Amniotic epithelial cell (primary cell): ENCODE results near the gene IL7R.

Experiments used
- DNase-seq: peaks from one replicate; pipeline ENCODE4 v3.0.0-alpha.2; 2010; ENCODE audit warnings: low read depth

Gene IL7R

GRCh38 chr5:35856765-35857351 is at the start of gene IL7R:
Gene IL7R (plus strand): TSS chr5:35856891. CDS start chr5:35856978, 87 bp downstream.
- DNase-seq = peak; percentile 92

GRCh38 chr5:35810601-35811000 is 46.1 kb upstream of the IL7R start:
- no peak for DNase-seq

- DNase-seq = peak; percentile 79
These were observed 45.5 kb upstream of the IL7R start for GRCh38 chr5:35811108-35811741.

GRCh38 chr5:35813521-35813920 is 43.2 kb upstream of the IL7R start:
- no peak for DNase-seq

- peak; percentile 30 for DNase-seq
These were observed 41.4 kb upstream of the IL7R start for GRCh38 chr5:35815089-35815936.

- DNase-seq = peak; percentile 12
These were observed 39.7 kb upstream of the IL7R start for GRCh38 chr5:35816881-35817521.

- no peak for DNase-seq
These were observed 37.7 kb upstream of the IL7R start for GRCh38 chr5:35819026-35819425.

GRCh38 chr5:35819668-35820067 is 37.0 kb upstream of the IL7R start:
- no peak for DNase-seq

GRCh38 chr5:35820735-35821134 is 36.0 kb upstream of the IL7R start:
- DNase-seq = no peak

- DNase-seq = no peak
These were observed 35.2 kb upstream of the IL7R start for GRCh38 chr5:35821513-35821912.

- no peak for DNase-seq
These were observed 34.2 kb upstream of the IL7R start for GRCh38 chr5:35822511-35822910.

GRCh38 chr5:35823347-35824098 is 33.2 kb upstream of the IL7R start:
- no peak for DNase-seq

- no peak for DNase-seq
These were observed 30.6 kb upstream of the IL7R start for GRCh38 chr5:35826056-35826455.

- no peak for DNase-seq
These were observed 30.1 kb upstream of the IL7R start for GRCh38 chr5:35826554-35826953.

GRCh38 chr5:35828082-35828598 is 28.6 kb upstream of the IL7R start:
- DNase-seq = no peak

- DNase-seq = no peak
These were observed 26.1 kb upstream of the IL7R start for GRCh38 chr5:35830587-35830986.

- DNase-seq = no peak
These were observed 23.9 kb upstream of the IL7R start for GRCh38 chr5:35832762-35833161.

- no peak for DNase-seq
These were observed 23.5 kb upstream of the IL7R start for GRCh38 chr5:35833224-35833623.

- no peak for DNase-seq
These were observed 20.6 kb upstream of the IL7R start for GRCh38 chr5:35835796-35836742.

- DNase-seq = no peak
These were observed 18.2 kb upstream of the IL7R start for GRCh38 chr5:35838370-35839042.
